Subcutaneous abdominal adipose tissue (tissue), 5 donors: ENCODE data around the gene THPO.

Source experiments
- H3K27ac ChIP-seq: one replicate; pipeline ENCODE4 v1.7.0; 2013; ENCODE audit warnings: low read depth, mild to moderate bottlenecking, inconsistent platforms, low read length, moderate library complexity
- H3K27me3 ChIP-seq, 5 donors: one replicate each; pipeline ENCODE4 v1.7.0; 2013; ENCODE audit warnings: low read length in 5 of 5, inconsistent platforms in 1 of 5; ENCODE audit not compliant: control insufficient read depth in 5 of 5, insufficient read depth in 4 of 5
- H3K36me3 ChIP-seq, 5 donors: one replicate each; pipeline ENCODE4 v1.7.0; 2013; ENCODE audit warnings: low read length in 5 of 5; ENCODE audit not compliant: control insufficient read depth in 5 of 5, insufficient read depth in 5 of 5
- H3K4me1 ChIP-seq, 5 donors: one replicate each; pipeline ENCODE4 v1.7.0; 2013; ENCODE audit warnings: low read length in 5 of 5, mild to moderate bottlenecking in 3 of 5, moderate library complexity in 1 of 5; ENCODE audit not compliant: control insufficient read depth in 5 of 5, insufficient read depth in 5 of 5
- H3K4me3 ChIP-seq, 5 donors: one replicate each; pipeline ENCODE4 v1.7.0; 2013; ENCODE audit warnings: low read length in 5 of 5, low read depth in 1 of 5
- H3K9ac ChIP-seq, 5 donors: one replicate each; pipeline ENCODE4 v1.7.0; 2013; ENCODE audit warnings: low read length in 5 of 5, mild to moderate bottlenecking in 4 of 5, moderate library complexity in 3 of 5
- H3K9me3 ChIP-seq, 5 donors: one replicate each; pipeline ENCODE4 v1.7.0; 2013; ENCODE audit warnings: low read length in 5 of 5; ENCODE audit not compliant: control insufficient read depth in 5 of 5
- donor health status: healthy.
- donor health status: healthy.
- donor health status: healthy.
- donor health status: healthy.
- donor health status: healthy.

The THPO gene

DNA sequence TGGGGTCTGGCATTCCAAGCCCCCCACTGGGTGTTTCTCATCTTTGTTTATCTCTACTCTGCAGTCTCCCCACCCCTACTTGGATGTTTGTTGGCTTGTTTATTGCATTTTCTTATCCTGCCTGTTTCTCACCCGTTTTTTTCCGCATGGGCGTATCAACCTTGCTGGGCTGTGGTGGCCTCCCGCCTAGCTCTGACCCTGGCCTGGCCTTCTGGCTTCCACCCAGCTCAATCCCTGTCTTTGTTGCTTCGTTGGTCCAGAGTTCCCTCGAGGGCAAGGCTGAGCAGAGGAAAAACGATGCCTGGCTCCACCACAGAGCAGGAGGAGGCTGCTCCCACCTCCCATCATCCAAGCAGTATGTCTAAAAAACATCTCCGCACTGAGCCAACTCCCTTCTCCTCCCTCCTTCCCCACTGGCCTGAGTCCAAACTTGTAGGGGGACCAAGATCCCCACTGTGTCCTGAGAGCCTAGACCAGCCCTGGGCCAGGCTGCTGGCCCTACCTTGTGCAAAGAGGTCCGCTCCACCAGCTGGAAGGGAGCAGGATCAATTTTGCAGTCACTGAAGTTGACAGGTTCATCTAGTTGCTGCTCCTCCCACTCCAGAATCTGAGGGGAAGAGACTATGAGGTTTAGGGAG, 26.4 kb downstream of the THPO start:
- no peaks in the 10 kb centered on the region for H3K9me3 ChIP-seq
- no peak overlapping the region for H3K4me3 ChIP-seq
- peaks cover 0 to 14% (median 8%) of the 10 kb centered on the region in 5 donors for H3K36me3 ChIP-seq
- H3K27me3 ChIP-seq = no peaks in the 10 kb centered on the region
- H3K27ac ChIP-seq = no peak overlapping the region
- H3K9ac ChIP-seq = peak overlapping the region in 1 of 5 donors; percentile 20
- peaks cover 0 to 27% (median 16%) of the 10 kb centered on the region in 5 donors for H3K4me1 ChIP-seq

- peaks cover 0 to 16% (median 9%) of the 10 kb centered on the region in 5 donors for H3K36me3 ChIP-seq
- H3K9ac ChIP-seq = no peak overlapping the region
- no peaks in the 10 kb centered on the region for H3K9me3 ChIP-seq
- H3K4me3 ChIP-seq = no peak overlapping the region
- H3K27me3 ChIP-seq = no peaks in the 10 kb centered on the region
- no peak overlapping the region for H3K27ac ChIP-seq
- peaks cover 0 to 31% (median 16%) of the 10 kb centered on the region in 5 donors for H3K4me1 ChIP-seq
These were observed 27.4 kb downstream of the THPO start for GRCh38 chr3:184350618-184351017.

DNA sequence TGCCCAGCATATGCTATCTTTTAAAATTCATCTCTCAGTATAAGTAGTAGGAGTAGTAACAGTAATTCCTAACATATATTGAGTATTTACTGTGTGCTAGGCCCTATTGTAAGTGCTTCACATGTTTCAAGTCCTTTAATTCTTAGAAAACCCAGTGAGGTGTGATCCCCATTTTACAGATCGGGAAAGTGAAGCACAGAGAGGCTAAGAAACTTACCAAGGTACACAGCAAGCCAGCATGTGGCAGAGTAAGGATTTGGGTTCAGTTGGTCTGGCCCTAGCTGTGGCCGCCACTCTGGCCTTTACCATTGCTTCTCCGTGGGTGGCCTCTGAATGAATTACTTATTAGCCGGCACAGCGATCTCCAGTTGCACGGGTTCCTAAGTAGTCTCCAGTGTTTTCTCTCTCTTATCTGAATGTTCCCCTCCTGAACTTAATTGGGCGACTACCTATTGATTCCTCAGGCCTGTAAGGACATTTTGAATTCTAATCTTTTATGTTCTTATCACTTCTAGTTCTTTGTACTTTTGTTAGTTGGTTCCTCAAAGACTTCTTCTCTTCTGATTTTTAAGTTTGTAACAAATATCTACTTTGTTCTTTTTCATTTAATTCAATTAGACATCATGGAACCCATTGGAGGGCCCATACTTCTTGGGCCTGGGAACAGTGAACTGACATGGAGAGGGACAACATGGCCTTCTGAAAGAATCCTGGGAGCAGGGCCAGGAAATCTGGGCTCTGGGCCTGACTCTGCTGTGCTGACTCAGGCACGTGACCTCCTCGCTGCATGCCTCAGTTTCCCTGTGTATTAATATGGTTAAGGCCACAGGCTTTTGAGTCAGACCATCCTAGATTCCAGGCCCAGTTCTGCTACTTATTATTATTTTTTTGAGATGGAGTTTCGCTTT, 28.2 kb downstream of the THPO start:
- no peak overlapping the region for H3K9ac ChIP-seq
- H3K9me3 ChIP-seq = no peaks in the 10 kb centered on the region
- H3K4me1 ChIP-seq = peaks cover 0 to 34% (median 16%) of the 10 kb centered on the region in 5 donors
- no peak overlapping the region for H3K27ac ChIP-seq
- no peak overlapping the region for H3K4me3 ChIP-seq
- no peaks in the 10 kb centered on the region for H3K27me3 ChIP-seq
- H3K36me3 ChIP-seq = peaks cover 0 to 14% (median 11%) of the 10 kb centered on the region in 5 donors

GRCh38 chr3:184348057-184348382, 30.0 kb downstream of the THPO start:
- H3K4me1 ChIP-seq = peaks cover 0 to 34% (median 16%) of the 10 kb centered on the region in 5 donors
- H3K9me3 ChIP-seq = no peaks in the 10 kb centered on the region
- no peaks in the 10 kb centered on the region for H3K27me3 ChIP-seq
- H3K36me3 ChIP-seq = peaks cover 0 to 30% (median 26%) of the 10 kb centered on the region in 5 donors
- H3K27ac ChIP-seq = peak overlapping the region; percentile 63
- H3K4me3 ChIP-seq = no peak overlapping the region
- H3K9ac ChIP-seq = no peak overlapping the region

DNA sequence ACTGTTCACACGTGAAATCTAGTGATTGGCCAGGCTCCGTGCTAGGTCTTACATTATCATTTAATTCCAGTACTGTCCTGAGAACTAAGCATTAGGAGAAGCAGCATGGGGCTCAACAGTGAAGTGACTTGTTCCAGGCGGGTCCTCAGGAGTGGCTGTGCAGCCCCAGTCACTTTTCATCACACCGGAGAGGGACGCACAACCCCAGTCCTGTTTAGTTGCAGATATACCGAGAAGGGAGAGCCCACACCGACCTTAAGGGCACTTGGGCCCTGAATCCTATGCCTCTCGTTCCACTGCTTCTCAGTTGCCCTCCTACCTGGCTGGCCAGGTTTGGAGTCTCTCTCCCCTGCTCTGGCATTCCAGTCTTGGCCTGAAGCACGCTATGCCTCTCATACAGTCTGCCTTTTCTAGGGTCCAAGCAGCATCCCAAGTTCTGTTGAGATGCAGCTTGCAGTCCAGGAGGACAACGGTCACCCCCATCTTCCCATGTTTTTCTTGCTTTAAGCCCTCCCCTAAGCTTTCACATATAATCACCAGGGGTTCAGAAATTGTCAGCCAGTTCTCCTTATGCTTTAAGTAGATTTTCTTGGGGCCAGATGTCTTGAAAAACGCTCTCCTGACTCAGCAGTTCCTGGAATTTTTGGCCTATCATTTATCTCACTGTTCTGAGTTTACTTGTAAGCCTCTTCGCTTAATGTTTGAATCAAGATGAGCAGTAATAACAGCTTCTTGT, 30.5 kb downstream of the THPO start:
- peaks cover 0 to 34% (median 16%) of the 10 kb centered on the region in 5 donors for H3K4me1 ChIP-seq
- H3K27me3 ChIP-seq = no peaks in the 10 kb centered on the region
- H3K9me3 ChIP-seq = no peaks in the 10 kb centered on the region
- peaks cover 0 to 31% (median 26%) of the 10 kb centered on the region in 5 donors for H3K36me3 ChIP-seq
- no peak overlapping the region for H3K4me3 ChIP-seq
- no peak overlapping the region for H3K9ac ChIP-seq
- peak overlapping the region; percentile 63 for H3K27ac ChIP-seq

- Histone ChIP-seq H3K27ac (no peak overlapping the region), H3K27me3 (no peaks in the 10 kb centered on the region), H3K4me1 (peaks cover 0 to 34% (median 16%) of the 10 kb centered on the region in 5 donors), H3K4me3 (no peak overlapping the region), H3K9ac (no peak overlapping the region), H3K9me3 (no peaks in the 10 kb centered on the region), H3K36me3 (peaks cover 0 to 39% (median 33%) of the 10 kb centered on the region in 5 donors)
These were observed 31.4 kb downstream of the THPO start for GRCh38 chr3:184346480-184347190.

GRCh38 chr3:184345317-184346144, 32.5 kb downstream of the THPO start:
- Histone ChIP-seq H3K27ac (no peak overlapping the region), H3K9me3 (no peaks in the 10 kb centered on the region), H3K9ac (no peak overlapping the region), H3K27me3 (no peaks in the 10 kb centered on the region), H3K4me1 (peaks cover 0 to 34% (median 22%) of the 10 kb centered on the region in 5 donors), H3K4me3 (no peak overlapping the region), H3K36me3 (peaks cover 0 to 43% (median 36%) of the 10 kb centered on the region in 5 donors)

DNA sequence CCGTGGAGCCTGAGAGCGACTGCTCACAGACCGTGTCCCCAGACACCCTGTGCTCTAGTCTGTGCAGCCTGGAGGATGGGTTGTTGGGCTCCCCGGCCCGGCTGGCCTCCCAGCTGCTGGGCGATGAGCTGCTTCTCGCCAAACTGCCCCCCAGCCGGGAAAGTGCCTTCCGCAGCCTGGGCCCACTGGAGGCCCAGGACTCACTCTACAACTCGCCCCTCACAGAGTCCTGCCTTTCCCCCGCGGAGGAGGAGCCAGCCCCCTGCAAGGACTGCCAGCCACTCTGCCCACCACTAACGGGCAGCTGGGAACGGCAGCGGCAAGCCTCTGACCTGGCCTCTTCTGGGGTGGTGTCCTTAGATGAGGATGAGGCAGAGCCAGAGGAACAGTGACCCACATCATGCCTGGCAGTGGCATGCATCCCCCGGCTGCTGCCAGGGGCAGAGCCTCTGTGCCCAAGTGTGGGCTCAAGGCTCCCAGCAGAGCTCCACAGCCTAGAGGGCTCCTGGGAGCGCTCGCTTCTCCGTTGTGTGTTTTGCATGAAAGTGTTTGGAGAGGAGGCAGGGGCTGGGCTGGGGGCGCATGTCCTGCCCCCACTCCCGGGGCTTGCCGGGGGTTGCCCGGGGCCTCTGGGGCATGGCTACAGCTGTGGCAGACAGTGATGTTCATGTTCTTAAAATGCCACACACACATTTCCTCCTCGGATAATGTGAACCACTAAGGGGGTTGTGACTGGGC, 33.3 kb downstream of the THPO start:
- no peak overlapping the region for H3K27ac ChIP-seq
- H3K4me1 ChIP-seq = peaks cover 0 to 32% (median 22%) of the 10 kb centered on the region in 5 donors
- no peak overlapping the region for H3K4me3 ChIP-seq
- H3K9me3 ChIP-seq = no peaks in the 10 kb centered on the region
- no peaks in the 10 kb centered on the region for H3K27me3 ChIP-seq
- no peak overlapping the region for H3K9ac ChIP-seq
- H3K36me3 ChIP-seq = peaks cover 0 to 43% (median 36%) of the 10 kb centered on the region in 5 donors
